GM18502 (cell line): ENCODE measurements around the gene FTCDNL1.

Experiments used
- ATAC-seq: cut with Tn5 transposase; IDR thresholded peaks from one replicate; pipeline ENCODE4 v1.9.1; 2021; ENCODE audit warnings: mild to moderate bottlenecking; ENCODE audit not compliant: unreplicated experiment, poor library complexity

FTCDNL1 gene

GRCh38 chr2:199850718-199851500 lies at the start of gene FTCDNL1:
Gene FTCDNL1, minus strand, starts transcription at chr2:199851192. Its CDS starts 2,230 bp downstream, at chr2:199848962.
- peak; percentile 97 for ATAC-seq

DNA sequence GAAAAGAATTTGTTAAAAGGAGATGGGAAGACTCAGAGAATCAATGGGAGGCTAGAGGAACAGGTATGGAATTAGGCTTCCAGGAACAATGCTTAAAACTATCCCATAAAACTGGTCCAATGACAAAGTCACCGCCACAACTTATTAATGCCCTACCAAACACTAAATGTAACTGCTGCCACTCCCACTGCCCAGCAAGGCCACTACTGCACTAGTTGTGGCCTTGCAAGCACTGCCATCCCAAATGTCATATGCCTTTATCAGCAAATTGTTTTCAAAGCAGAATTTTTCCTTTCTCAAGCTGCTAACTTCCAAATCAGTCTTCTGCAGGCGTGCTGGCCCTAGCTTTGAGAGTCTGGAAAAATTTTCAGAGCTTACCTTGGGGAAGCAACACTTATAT lies 45.6 kb upstream of the FTCDNL1 start:
- no peak for ATAC-seq

- no peak for ATAC-seq
These were observed 44.4 kb upstream of the FTCDNL1 start for GRCh38 chr2:199895406-199895805.

DNA sequence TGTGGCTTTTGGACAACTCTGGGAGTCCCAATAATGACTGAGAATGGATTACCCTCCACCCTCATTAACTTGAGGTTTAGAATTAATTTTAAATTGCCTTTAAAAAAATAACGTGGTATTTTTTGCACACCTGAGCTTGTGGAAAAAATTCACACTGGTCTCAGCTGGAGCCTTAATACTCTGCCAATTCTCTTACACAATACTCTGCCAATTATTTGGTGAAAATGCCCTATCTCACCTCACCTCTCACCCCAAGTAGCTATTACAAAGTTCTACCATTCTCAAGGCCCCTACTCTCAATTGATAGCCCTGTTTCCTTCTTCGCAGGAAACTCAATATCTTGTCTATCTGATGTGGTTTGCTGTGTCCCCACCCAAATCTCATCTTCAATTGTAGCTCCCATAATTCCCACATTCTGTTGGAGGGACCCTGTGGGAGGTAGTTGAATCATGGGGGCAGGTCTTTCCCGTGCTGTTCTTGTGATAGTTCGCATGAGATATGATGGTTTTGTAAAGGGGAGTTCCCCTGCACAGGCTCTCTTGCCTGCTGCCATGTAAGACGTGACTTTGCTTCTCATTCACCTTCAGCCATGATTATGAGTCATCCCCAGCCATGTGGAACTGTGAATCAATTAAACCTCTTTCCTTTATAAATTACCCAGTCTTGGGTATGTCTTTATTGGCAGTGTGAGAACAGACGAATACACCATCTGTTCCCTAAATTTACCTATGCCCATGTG lies 32.7 kb upstream of the FTCDNL1 start:
- no peak for ATAC-seq

DNA sequence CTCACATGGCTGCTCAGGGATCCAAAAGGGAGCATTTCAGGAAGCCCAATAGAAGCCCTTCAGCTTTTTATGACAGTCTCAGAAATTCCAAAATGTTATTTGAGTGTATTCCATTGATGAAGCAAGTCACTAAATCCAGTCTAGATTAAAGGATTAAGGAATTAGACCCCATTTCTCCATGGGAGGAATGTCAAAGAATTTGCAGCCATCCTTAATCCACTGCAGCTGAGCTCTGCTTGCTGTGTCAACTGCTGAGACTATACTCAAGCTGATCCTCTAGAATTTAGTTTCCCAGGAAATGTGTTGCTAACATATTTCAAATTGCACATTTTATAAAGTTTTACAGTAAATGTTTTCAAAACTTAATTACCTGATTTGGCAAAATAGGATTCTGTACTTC lies 31.7 kb upstream of the FTCDNL1 start:
- no peak for ATAC-seq

GRCh38 chr2:199875400-199875799 lies 24.4 kb upstream of the FTCDNL1 start:
- ATAC-seq, result no peak

DNA sequence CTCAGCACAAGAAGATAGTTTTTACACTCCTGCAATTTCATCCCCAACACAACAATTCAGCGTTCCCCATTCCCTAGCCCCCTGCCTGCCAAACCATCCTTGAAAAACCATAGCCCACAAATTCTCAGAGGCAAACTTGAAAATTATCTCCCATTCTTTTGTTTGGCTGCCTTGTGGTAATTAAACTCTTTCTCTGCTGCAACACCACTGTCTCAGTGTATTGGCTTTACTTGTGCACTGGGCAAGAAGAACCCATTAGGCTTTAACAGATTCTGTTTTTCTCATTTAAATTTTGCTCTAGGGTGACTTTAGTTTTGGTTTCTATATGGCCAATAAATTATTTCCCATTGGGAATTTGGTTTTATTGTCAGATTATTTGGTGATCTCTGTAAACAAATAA lies 23.2 kb upstream of the FTCDNL1 start:
- ATAC-seq, result no peak

GRCh38 chr2:199870581-199870980 lies 19.6 kb upstream of the FTCDNL1 start:
- ATAC-seq, result no peak

DNA sequence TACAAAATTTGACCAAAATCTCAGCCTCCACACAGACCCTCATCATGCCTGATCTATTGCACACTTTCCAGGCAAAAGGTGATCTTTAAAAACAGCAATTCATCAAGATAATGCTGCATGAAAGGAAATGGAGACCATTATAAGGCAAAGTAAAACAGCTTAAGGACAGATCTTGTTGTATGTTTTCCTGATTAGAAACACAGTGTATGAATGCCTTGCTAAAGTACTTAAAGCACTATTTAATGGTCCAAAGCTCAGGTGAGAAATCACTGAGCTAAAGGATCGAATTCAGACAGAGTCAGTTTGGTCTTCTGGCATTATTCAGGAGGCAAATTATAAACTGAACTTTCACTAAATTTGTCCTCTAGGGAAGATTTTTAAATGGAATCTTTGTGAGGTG lies 18.7 kb upstream of the FTCDNL1 start:
- ATAC-seq, result no peak

GRCh38 chr2:199869227-199869541 lies 18.2 kb upstream of the FTCDNL1 start:
- no peak for ATAC-seq

- ATAC-seq, result no peak
These were observed 17.6 kb upstream of the FTCDNL1 start for GRCh38 chr2:199868431-199869226.

DNA sequence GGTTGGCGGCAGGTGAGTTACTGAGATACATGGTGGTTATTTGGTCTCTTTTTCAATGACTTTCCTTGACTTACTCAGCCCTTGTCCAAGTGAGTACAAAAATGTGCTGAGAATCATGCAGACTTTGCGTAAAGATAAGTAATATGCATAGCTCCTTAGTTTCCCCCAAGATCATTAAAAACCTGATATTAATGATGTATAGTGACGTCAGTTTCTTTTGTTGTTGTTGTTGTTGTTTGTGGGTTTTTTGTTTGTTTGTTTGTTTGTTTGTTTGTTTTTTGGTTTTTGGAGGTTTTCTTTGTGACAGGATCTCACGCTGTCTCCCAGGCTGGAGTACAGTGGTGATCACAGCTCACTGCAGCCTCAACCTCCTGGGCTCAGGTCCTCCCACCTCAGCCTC lies 14.9 kb upstream of the FTCDNL1 start:
- no peak for ATAC-seq

- no peak for ATAC-seq
These were observed 11.8 kb upstream of the FTCDNL1 start for GRCh38 chr2:199862788-199863187.

GRCh38 chr2:199861132-199861774 lies 10.3 kb upstream of the FTCDNL1 start:
- ATAC-seq, result no peak

GRCh38 chr2:199855812-199856211 lies 4.8 kb upstream of the FTCDNL1 start:
- ATAC-seq, result no peak

DNA sequence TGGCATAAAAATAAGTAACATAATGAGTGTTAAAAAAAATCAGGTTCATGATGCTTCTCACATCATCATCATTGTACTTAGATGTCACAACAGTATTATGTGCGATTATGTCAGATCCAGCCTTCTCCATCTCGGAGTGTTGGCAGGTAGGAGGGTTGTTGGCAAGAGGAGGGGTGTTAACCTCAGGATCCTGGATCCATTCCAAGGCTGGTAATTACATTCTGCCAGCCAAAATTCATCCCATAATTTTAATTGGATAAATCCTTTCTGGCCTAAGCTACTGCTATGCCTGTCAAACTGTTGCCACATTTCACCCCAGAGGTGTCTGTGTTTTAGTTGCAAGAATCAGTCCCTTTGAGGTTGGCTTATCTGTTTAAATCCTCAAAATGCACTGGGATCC lies 891 bp upstream of the FTCDNL1 start:
- ATAC-seq, result no peak

GRCh38 chr2:199851501-199851810 lies 464 bp upstream of the FTCDNL1 start:
- no peak for ATAC-seq

DNA sequence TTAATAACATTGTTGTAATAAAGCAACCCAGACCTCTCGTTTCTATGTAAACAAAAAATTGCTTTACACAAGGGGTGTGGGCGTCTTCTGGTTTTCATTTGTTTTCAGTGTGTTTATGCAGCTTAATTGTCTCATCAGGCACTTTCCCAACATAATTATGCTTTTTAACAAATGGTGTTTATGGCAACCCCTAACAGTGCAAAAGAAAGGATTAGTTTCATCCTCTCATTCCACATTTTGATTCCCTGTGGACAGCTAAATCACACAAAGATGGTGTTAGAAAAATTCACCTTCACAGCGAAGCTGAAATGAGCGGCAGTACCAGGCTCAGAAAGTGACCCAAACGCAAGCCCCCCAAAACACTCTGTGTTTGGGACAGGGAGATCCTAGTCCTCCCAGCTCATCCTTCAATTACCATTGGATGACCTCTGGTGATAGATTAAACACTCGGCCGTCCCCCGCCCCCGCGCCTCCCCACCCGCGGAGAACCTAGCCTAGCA lies 724 bp downstream of the FTCDNL1 start:
- ATAC-seq, result no peak

DNA sequence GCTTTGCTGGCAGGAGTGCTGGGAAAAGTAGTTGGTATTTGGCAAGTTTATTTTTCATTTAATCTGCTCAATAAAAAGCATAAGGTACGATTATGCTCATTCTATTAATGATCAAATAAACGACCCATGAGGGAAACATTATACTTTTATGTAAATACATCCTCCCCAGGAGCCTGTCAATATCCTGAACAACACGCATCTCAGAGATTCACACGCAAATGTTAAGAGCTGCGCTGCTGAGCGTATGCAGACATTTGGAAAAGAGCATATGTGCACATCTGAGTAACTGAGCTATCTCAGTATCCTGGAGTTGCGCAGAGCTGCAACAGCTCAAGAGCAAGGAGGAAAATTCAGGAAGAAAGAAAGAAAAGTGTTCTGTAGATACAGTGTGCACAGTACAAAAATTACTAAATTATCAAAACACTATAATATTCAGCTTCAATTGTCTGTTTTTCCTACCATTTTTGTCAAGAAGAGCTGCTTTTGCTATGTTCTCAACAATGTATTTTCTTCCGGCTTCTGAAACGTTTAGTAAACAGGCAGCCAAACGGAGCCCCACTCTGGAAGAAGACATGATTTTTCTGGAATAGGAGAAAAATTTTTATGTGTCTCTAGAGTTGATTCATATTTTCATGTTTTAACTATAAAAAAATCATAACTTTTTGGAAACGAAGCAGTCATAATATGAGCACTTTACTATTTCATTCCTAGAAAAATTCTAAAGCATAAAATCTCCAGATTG lies 2.4 kb downstream of the FTCDNL1 start:
- no peak for ATAC-seq
